NCI-H526 treated with DMSO at 0.1 percent for 48 hours (cell line): ENCODE measurements around the gene PMVK.
"Not testable (repeated sequence)": the region's sequence is repeated elsewhere in the genome, so short reads cannot be mapped to it uniquely, and the experiment has no call there.

Source experiments
- DNase-seq: peaks from one replicate; lab custom pipeline; 2025; lab: John Stamatoyannopoulos, UW

PMVK gene

GRCh38 chr1:154936555-154937084, at the start of gene PMVK:
Gene PMVK (minus strand): TSS chr1:154936719. CDS start chr1:154936685, 34 bp downstream.
- DNase-seq, result peak; percentile 99

DNA sequence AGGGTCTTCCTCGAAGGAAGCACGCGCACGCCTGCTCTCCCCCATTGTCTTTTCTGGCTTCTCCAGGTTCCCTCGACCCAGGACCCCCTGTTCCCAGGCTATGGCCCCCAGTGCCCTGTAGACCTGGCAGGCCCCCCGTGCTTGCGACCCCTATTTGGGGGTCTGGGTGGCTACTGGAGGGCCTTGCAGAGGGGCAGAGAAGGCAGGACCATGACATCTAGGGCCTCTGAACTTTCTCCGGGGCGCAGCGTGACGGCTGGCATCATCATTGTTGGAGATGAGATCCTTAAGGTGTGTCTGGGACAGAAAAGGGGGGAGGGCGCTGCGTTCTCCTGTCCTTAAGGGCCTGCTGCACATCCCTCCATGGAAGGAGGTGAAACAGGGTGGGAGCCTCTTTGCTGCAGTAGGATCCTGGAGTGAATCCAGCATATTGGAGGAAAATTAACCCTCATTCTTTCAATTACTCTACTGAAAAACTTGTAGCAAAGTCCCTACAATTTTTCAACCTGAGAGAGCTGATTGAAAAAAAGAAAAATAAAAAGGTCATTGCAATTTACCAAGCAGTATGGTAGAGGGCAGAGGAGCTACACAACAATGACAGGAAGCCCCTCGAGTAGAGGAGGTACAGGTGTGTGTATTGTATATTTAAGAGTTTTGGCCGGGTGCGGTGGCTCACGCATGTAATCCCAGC, 47.4 kb upstream of the PMVK start:
- no peak for DNase-seq

DNA sequence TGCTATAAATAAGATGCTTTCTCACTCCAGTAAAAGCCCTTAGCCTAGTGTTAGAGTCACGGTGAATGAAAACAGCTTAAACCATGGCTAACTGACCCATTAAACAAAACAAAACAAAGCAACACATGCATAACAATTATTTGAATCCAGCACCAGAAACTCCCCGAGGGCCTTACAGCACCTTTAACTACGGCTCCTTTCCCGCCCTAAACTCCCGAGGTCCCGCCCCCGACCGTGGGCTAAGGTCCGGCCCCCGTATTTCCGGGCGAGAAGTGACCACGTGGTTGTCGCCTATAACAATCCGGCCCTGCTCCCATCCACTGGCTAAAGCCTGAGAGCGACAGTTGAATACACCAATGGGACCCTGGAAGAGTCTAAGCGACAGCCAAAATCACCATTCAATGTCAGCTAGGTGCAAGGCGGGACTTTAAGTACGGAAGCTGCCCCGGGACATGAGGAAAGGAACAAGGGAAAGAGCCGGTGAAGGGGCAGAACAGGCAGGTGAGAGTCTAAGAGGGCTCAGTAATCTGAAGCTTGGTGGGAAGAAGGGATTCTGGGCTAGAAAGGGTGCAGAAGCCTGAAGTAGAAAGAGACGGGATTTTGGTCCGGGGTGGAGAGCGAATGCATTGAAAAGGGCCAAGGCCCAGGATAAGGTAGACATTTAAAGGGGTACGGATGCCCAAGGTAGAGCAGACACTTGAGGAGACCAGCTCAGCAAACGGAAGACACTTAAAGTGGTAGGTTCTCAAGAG, 46.6 kb upstream of the PMVK start, which contains the start of gene FLAD1:
FLAD1 (plus strand) TSS at position 448 of the 752 bp plus-strand sequence. CDS start 351 bp downstream, outside the sequence.
- peak; percentile 100 for DNase-seq

GRCh38 chr1:154982341-154982740, 45.8 kb upstream of the PMVK start:
- no peak for DNase-seq

DNA sequence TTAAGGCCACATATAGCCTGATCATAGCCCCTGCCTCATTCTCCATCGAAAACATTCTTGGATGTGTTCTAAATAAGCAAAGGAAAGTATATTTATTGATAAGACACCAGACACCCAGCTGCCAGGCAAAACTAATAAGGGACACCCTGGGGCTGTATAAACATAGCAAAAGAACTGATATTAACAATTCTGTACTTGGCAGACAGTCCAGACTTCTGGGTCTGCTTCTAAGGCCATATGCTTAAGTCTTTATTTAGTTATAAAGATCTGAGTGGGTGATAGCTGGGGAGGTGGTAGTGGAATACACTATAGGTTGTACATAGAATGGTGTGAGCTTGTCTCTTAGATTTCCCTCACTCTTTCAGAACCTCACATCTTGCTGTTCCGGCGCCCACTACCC, 41.8 kb upstream of the PMVK start:
- no peak for DNase-seq

DNA sequence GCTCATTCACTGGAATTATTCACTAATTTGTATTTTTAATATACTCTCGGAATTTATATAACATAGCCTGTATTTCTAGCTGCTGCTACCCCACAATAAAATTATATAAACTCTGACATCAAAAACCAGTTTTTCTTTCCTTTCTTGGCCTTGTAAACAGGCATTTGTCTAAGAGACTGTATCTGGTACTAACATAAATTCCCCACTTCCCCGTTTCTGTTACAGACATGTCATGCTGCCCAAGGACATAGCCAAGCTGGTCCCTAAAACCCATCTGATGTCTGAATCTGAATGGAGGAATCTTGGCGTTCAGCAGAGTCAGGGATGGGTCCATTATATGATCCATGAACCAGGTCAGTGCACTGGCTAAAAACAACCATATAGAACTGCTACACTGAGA, 41.2 kb upstream of the PMVK start:
- DNase-seq, result not testable (repeated sequence)

GRCh38 chr1:154975409-154976059, 39.0 kb upstream of the PMVK start:
- peak; percentile 80 for DNase-seq

DNA sequence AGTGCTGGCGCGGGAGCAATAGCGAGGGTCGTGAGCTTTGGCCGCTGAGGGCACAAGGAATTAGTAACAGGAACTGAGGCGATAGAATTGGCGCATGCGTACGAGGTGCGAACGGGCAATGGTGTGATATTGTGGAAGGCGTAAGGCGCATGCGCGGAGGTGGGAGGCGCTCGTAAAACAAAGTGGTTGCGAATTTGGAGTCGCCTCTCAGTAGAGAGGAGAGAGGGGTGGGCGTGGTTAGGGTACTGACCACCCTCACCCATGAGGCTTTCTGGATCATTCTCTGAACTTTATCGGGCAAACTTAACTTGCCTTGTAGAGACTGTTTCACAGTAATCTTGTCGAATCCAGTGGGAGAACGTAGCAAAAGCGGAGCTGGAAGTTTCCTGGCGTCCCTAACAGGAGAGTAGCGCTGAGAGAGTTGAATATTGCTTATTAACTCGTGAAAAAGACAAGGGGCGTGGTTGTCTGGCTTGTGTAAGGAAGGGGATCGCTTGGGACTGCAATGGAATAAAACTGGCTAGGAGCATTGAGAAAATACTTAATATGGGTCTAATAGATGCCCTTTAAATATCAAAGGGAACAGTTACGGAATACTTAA, 38.4 kb upstream of the PMVK start:
- DNase-seq, result peak; percentile 100

GRCh38 chr1:154974102-154974807, 37.7 kb upstream of the PMVK start, which contains the start of gene CKS1B:
Gene CKS1B (plus strand): TSS chr1:154974681. CDS start chr1:154974746, 65 bp downstream.
- peak; percentile 100 for DNase-seq

DNA sequence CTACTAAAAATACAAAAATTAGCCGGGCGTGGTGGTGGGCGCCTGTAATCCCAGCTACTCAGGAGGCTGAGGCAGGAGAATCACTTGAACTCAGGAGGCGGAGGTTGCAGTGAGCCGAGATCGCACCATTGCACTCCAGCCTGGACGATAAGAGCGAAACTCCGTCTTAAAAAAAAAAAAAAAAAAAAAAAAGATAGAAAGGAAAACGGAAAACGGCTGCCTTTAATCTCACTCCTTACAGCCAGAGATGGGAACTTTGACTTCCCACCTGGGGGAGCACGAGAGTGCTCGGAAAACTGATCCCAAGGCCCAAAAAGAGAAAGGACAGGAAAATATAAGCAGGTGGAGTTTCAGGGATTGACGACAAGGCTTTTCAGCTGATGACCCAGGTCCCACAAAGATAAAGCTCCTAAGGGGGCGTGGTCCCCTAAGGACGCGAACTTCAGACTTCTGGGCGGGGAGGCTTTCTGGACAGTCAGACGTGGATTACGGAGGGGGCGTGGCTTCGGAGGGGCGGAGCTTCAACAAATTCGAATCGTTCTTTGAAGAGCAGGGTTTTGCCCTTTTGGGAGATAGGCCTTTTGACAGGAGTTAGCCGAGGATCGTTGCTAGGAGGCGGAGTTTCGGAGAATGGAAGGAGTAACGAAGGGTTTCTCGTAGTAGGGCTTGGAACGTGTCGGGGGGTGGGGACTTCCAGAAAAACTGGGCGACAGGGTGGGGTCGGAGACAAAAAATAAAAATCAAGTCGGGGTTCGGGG, 37.0 kb upstream of the PMVK start:
- DNase-seq, result peak; percentile 99

DNA sequence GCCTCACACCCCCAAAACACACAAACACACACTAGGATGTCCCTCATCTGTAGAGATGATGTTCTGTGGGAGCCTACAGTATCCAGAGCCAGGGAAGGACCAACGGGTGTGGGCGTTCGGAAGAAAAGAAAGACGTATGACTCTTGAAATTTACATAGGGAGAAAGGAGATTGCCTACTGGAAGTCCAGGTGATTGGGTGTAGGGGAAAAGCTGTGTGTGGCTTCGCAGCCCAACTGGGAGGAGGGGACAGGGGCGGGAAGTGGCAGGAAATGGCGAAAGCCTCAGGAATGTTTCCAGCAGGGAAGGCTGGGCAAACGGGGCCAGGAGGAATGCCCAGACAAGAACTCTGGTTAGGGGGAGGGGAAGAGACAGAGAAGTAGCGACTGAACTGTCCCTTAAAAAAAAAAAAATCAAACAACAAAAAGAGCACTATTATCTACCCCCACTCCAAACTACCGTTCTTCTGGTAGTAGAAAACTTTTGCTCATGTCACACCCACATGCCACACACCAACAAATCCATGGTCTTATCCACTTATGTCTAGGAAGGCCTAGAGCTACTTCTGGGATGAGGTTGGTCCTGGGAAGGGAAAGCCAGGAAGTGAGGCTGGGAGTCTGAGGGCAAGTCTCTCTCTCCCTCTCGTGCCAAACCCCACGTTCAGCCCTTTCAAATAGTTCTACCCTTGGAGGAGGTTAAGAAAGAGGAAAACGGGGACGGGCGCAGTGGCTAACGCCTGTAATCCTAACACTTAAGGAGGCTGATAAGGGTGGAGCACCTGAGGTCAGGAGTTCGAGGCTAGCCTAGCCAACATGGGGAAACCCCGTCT, 36.2 kb upstream of the PMVK start:
- no peak for DNase-seq

GRCh38 chr1:154972213-154972516, 35.6 kb upstream of the PMVK start:
- DNase-seq, result no peak

DNA sequence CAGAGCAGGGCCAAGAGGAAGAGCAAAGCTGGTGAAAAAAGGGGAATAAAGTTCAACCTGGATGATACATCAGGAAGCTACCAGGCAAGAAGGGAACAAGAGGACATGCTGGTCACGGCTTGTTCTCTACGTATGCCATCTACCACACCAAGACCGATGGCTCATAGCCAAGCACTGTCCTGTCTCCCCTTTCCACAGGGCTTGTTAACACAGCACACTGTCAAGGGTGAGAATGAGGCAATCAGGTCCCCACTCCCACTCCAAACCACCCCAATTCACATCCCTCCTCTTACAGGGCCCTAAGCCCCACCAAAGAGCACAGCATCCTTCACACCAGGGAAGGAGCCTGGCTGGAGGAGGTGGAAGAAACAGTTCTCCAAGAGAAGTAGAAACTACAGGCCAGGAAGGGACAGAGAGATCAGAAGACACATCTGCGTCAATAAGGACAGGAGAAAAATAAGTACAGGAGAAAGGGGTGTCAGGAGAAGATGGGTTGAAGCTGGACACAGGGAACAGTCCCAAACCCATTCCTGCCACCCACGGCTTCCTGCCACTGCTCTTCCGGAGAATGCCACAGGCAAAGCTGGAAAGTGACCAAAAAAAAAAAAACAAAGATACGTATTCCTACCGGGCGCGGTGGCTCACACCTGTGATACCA, 35.0 kb upstream of the PMVK start:
- DNase-seq, result no peak

- peak; percentile 58 for DNase-seq
These were observed 34.3 kb upstream of the PMVK start, which contains the start of gene SHC1 for GRCh38 chr1:154970631-154971340. Gene SHC1 (minus strand): TSS chr1:154970747. CDS start chr1:154970526, 221 bp downstream.

- no peak for DNase-seq
These were observed 33.4 kb upstream of the PMVK start for GRCh38 chr1:154969860-154970452.

- DNase-seq, result no peak
These were observed 32.7 kb upstream of the PMVK start for GRCh38 chr1:154969246-154969645.

DNA sequence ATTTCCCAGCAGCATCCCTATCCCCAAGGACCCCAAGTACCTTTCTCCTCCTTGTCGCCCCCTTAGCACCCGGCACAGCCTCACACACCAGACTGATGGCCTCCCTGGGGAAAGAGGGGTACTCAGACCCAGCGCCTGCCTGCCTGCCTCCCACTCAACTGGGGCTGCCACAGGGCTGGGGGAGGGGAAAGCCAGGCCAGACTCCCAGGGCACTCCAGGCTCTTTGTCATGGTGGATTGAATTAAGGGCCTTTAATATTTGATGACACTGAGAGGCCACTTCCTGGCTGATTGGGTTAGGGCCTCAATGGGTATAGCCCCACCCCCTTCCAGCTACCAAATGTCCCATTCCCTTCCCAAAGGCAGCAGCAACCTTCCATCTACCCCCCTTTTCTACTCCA, 32.2 kb upstream of the PMVK start:
- DNase-seq, result no peak

DNA sequence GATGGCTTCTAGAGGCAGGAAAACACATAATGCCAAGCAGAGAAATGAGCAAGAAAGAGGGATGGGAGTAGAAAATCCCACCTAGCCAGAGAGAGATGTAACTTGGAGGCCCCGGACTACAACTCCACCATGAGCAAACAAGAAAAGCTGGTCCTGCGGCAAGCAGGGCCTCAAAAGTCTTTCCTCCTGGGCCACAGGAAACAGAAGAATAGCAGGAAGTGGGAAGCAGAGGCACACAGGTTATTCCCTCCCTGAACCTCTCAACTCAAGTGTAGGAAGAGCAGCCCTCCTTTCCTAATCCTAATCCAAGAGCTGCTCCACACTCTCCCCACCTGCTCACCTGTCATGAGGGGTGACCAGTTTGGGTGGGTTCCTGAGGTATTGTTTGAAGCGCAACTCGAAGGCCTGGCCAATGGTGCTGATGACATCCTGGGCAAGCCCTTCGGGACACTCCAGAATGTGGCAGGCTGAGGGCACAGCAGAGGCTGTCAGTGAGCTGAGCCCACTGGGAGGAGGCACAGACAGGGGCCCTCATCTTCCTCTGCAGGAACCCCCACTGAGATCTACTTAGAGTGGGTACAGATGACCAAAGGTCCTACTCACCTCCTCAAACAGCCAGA, 30.9 kb upstream of the PMVK start:
- DNase-seq, result no peak
